GM19025 (cell line): Measurements from ENCODE around the gene NCK1.
"Not testable (repeated sequence)": the region's sequence is repeated elsewhere in the genome, so short reads cannot be mapped to it uniquely, and the experiment has no call there.

Experiments used
- ATAC-seq: cut with Tn5 transposase; IDR thresholded peaks from one replicate; pipeline ENCODE4 v1.9.1; 2021; ENCODE audit warnings: mild to moderate bottlenecking, low read depth, moderate library complexity; ENCODE audit not compliant: unreplicated experiment

Gene NCK1

GRCh38 chr3:136979204-136979603, 117.2 kb downstream of the NCK1 start:
- ATAC-seq: no peak

DNA sequence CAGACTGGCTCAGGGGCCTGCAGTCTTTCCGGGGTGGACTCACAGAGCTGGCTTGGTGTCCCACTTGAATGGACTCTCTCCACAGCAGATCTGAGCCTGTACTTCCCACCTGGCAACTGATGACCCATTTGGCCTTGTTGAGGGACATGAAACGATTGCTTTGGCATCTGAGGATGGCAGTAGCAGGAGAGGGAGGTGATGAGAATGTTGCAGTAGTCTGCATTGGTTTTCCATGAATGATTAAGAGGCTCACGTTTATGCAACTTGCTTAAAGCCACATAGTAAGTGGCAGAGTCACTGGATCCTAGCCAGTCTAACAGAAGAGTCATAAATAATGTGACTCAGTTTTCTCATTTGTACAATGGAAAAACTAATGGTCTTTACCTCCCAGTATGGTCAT, 117.7 kb downstream of the NCK1 start:
- no peak for ATAC-seq

DNA sequence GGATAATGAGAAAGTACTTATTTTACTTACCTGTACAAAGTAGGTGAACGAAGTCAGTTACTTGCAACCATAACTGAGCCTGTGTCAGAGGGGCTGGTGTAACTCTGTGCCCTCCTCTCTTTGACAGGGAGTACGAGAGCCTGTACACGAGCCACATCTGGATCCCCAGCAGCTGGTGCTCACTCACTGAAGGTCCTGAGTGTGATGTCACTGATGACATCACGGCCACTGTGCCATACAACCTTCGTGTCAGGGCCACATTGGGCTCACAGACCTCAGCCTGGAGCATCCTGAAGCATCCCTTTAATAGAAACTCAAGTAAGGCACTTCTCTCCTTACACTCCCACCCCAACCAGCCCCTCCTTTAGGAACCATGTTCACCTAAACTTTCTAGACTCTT, 120.0 kb downstream of the NCK1 start:
- ATAC-seq: no peak

DNA sequence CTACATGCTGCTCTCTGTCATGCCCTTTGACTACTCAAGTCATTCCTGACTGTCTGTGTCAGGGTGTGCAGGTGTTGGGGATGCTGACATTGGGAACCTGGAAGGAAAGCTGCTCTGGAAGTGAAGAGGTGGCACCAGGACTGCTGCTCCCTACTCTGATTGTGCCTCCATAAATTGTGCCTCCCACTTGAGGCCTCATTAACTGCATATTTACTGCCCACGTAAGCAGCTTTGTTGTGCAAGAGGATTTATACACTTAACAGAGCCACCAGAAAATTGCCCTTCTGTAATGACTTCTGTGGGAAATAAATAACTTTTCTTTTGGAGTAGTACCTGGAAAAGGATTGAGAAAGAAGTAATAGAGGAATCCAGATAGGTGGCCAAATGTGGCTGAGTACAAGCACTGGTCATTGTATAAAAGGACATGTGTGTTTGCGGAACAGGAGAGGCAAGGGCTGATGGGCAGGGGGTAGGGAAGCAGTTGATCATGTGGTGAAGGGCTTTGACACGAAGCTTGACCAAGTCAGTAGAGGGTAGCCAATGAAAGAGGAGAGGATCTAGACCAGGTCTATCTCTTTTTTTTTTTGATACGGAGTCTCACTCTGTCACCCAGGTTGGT, 120.6 kb downstream of the NCK1 start:
- ATAC-seq: no peak

- ATAC-seq: no peak
Measured at GRCh38 chr3:136984837-136985236, 122.8 kb downstream of the NCK1 start.

DNA sequence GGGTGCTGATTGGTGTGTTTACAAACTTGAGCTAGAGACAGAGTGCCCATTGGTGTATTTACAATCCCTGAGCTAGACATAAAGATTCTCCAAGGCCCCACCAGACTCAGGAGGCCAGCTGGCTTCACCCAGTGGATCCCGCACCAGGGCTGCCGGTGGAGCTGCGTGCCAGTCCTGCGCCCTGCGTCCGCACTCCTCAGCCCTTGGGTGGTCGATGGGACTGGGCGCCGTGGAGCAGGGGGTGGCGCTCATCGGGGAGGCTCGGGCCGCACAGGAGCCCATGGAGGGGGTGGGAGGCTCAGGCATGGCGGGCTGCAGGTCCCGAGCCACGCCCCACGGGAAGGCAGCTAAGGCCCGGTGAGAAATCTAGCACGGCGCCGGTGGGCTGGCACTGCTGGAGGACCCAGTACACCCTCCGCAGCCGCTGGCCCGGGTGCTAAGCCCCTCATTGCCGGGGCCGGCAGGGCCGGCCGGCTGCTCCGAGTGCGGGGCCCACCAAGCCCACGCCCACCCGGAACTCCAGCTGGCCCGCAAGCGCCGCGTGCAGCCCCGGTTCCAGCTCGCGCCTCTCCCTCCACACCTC, 125.5 kb downstream of the NCK1 start:
- not testable (repeated sequence) for ATAC-seq

- no peak for ATAC-seq
Measured at GRCh38 chr3:136988651-136989050, 126.6 kb downstream of the NCK1 start.

GRCh38 chr3:136989781-136990524, 127.9 kb downstream of the NCK1 start:
- no peak for ATAC-seq

GRCh38 chr3:136990826-136991225, 128.8 kb downstream of the NCK1 start:
- ATAC-seq: no peak

DNA sequence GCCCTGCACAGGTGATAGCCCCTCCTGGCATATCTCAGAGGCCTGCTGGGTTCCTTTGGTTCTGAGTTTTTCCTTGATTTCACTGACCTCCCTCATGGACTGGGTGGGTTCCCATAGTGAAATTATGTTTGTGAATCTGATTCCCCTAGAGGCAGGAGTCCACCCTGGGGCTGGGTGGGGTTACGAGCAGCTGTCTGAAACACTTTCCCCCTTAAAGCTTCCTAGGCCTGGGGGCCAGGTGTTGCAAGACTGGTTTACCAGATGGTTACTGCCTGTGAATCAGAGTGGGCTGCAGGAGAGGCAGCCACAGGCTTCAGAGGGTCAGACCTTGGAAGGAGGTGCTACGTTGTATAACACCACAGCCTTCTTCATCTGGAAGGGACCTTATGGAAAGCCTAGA, 130.1 kb downstream of the NCK1 start:
- no peak for ATAC-seq

GRCh38 chr3:136994772-136995516, 132.9 kb downstream of the NCK1 start:
- no peak for ATAC-seq

- ATAC-seq: no peak
Measured at GRCh38 chr3:136995652-136996051, 133.6 kb downstream of the NCK1 start.
